OCI-LY7 (cell line): ENCODE data around the gene SERINC3.

Experiments
- EZH2phosphoT487 ChIP-seq: fragments of 200-600 bp; sonication (generic); IDR thresholded peaks from 2 replicates; pipeline ENCODE4 v1.6.1; 2018; ENCODE audit warnings: low read depth, borderline replicate concordance, mild to moderate bottlenecking, mixed run types, antibody characterized with exemption, low read length, moderate library complexity, mixed read lengths
- TF ChIP-seq, protein P1 (sequence below): fragments of 200-600 bp; sonication (generic); conservative IDR thresholded peaks from 2 replicates; pipeline ENCODE4 v1.5.1; 2014; ENCODE audit warnings: mild to moderate bottlenecking, antibody characterized with exemption, low read length, moderate library complexity, mixed read lengths

DNA sequence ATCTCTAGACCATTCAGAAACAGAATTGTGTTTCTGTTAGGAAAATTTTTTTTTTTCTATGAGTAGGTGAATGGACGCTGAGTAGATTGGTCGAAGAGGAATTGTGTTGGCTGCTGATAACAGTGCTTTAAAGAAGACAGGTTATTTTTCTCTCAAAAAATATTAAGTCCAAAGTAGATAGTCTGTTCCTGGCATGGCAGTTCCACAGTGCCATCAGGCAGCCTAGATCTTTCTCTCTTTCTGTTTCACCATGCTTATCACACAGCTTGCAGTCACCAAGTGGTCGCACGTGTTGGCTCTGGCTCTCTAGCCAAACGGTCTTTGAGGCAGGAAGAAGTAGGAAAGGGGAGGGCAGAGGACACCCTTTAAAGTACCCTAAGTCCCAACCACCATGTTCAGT lies 22.4 kb upstream of the SERINC3 start:
- TF ChIP-seq, protein P1, sequence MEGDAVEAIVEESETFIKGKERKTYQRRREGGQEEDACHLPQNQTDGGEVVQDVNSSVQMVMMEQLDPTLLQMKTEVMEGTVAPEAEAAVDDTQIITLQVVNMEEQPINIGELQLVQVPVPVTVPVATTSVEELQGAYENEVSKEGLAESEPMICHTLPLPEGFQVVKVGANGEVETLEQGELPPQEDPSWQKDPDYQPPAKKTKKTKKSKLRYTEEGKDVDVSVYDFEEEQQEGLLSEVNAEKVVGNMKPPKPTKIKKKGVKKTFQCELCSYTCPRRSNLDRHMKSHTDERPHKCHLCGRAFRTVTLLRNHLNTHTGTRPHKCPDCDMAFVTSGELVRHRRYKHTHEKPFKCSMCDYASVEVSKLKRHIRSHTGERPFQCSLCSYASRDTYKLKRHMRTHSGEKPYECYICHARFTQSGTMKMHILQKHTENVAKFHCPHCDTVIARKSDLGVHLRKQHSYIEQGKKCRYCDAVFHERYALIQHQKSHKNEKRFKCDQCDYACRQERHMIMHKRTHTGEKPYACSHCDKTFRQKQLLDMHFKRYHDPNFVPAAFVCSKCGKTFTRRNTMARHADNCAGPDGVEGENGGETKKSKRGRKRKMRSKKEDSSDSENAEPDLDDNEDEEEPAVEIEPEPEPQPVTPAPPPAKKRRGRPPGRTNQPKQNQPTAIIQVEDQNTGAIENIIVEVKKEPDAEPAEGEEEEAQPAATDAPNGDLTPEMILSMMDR: no peak
- no peak for TF ChIP-seq EZH2phosphoT487
